ENCODE results near the gene CYP2E1.
"Not testable (repeated sequence)": the region's sequence is repeated elsewhere in the genome, so short reads cannot be mapped to it uniquely, and the experiment has no call there.

The CYP2E1 gene

DNA sequence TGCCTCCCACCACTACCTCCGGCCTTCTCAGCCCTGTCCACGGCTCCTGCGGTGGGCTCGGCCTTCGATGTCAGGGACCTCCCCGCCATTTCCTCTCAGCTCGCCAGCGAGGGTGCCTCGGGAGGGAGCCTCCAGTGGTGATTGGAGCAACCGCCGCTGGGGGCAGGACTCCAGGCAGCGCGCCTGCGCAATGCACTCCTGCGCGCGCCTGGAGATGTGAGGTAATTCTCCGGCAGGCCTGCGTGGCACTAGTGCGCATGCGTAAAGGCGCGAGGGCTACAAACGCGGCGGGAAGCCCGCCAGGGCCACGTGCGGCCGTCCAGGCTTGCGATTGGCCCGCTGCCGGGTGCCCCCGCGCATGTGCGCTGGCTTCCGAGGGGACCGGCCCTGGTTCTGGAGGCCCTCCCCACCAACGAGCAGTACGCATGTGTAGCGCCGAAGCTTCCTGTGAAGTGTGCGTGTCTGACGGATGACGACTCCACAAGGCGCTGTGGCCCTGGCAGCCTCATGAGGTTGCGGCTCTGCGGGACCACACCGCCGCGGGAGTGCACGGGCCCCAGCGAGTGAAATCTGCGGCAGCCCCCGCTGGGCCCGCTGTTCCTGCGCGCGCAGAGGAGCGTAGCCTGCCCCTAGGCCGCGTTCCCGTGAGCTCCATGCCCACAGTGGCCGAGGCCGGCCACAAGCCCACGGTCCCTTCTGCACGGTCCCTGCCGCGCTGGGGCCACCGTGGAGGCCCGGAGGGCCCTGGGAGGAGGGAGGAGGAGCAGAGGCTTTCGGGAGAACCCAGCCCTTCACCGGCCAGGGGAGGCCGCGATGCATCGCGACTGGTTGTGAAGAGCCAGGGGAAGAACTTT, 38.5 kb downstream of the CYP2E1 start, which contains the start of gene SYCE1:
Gene SYCE1, minus strand, starts transcription at position 143 of the 854 bp plus-strand sequence. Its CDS starts 54 bp downstream, at position 89.
- Histone ChIP-seq H3K27me3 (no peaks in the 10 kb centered on the region), H3K4me1 (no peaks in the 10 kb centered on the region), H3K4me3 (ENCODE audit: low read depth, low read length) (no peak within 1 kb of the TSS), H3K9me3 (no peaks in the 10 kb centered on the region), H3K36me3 (no peaks in the 10 kb centered on the region)
- no peak for DNase-seq
- TF ChIP-seq, protein P1, sequence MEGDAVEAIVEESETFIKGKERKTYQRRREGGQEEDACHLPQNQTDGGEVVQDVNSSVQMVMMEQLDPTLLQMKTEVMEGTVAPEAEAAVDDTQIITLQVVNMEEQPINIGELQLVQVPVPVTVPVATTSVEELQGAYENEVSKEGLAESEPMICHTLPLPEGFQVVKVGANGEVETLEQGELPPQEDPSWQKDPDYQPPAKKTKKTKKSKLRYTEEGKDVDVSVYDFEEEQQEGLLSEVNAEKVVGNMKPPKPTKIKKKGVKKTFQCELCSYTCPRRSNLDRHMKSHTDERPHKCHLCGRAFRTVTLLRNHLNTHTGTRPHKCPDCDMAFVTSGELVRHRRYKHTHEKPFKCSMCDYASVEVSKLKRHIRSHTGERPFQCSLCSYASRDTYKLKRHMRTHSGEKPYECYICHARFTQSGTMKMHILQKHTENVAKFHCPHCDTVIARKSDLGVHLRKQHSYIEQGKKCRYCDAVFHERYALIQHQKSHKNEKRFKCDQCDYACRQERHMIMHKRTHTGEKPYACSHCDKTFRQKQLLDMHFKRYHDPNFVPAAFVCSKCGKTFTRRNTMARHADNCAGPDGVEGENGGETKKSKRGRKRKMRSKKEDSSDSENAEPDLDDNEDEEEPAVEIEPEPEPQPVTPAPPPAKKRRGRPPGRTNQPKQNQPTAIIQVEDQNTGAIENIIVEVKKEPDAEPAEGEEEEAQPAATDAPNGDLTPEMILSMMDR (IDR thresholded peaks at IDR 0.05; ENCODE audit: low read depth, low read length): no peak

DNA sequence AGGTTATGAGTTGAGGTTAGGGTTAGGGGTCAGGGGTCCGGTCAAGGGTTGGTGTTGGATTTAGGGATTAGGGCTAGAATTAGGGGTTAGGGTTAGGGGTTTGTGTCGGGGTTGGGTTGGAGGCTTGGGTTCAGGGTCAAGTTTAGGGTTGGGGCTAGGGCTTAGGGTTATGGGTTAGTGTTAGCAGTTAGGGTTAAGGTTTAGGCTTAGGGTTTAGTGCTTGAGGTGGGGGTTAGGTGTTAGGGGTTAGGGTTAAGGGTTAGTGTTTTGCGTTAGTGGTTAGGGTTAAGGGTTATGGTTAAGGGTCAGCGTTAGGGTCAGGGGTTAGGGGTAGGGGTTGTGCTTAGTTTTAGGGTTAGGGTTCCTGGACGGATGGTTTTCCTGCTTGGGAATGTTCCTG, 40.0 kb downstream of the CYP2E1 start:
- no peaks in the 10 kb centered on the region for H3K4me1 ChIP-seq
- H3K9me3 ChIP-seq: no peaks in the 10 kb centered on the region
- TF ChIP-seq, protein P1 (IDR thresholded peaks at IDR 0.05; ENCODE audit: low read depth, low read length): no peak
- no peak overlapping the region for H3K4me3 ChIP-seq (ENCODE audit: low read depth, low read length)
- no peak for DNase-seq
- no peaks in the 10 kb centered on the region for H3K36me3 ChIP-seq
- no peaks in the 10 kb centered on the region for H3K27me3 ChIP-seq

DNA sequence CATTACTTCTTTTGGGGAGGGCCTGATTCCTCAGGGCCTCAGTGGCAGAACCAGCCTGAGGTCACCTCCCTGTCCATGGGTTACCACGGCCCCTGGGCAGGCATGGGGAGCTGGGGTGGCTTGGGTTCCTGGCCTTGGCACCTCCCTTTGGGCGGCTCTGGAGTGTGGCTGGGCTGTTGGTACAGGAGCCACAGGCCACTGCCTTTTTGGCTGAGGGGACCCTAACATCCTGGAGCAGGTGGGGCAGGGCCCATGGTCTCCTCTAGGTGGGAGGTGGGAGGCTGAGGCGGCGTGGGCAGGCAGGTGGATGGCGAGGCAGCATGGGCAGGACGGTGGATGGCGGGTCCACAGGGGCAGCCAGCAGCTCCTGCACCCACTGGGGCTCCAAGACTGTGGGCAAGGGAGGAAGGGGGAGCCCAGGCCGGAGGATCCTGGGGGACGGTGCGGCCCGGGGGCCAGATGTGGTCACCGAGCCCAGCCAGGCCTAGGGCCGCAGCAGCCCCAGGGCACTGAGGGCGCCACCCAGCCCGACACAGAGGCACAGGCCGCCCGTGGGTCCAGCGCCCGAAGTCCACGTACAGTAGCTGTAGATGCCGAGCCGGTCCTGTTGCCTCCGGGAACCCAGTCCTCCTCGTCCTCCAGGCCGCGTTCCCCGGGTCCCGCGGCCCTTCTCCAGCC, 40.6 kb downstream of the CYP2E1 start:
- Histone ChIP-seq H3K27me3 (no peaks in the 10 kb centered on the region), H3K4me3 (ENCODE audit: low read depth, low read length) (no peak overlapping the region), H3K9me3 (no peaks in the 10 kb centered on the region), H3K36me3 (no peaks in the 10 kb centered on the region), H3K4me1 (no peaks in the 10 kb centered on the region)
- TF ChIP-seq, protein P1 (IDR thresholded peaks at IDR 0.05; ENCODE audit: low read depth, low read length): no peak
- no peak for DNase-seq

DNA sequence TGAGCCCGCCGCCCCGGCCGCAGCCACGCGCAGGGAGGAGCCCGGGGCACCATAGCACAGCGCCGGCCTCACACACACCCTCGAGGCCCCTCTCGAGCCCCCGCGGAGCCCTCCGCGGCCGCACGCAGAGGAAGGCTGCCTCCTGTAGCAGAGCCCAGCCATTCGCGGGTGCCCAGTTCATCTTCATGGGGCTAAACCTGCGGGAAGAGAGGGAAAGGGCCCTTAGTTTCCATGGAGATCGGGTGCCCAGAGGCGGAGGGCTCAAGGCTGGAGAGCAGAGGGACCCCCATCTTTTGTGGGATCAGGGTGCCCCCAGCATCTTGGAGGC, 41.1 kb downstream of the CYP2E1 start:
- DNase-seq: no peak
- TF ChIP-seq, protein P1 (IDR thresholded peaks at IDR 0.05; ENCODE audit: low read depth, low read length): no peak
- Histone ChIP-seq H3K4me3 (ENCODE audit: low read depth, low read length) (no peak overlapping the region), H3K36me3 (no peaks in the 10 kb centered on the region), H3K4me1 (no peaks in the 10 kb centered on the region), H3K27me3 (no peaks in the 10 kb centered on the region), H3K9me3 (no peaks in the 10 kb centered on the region)

DNA sequence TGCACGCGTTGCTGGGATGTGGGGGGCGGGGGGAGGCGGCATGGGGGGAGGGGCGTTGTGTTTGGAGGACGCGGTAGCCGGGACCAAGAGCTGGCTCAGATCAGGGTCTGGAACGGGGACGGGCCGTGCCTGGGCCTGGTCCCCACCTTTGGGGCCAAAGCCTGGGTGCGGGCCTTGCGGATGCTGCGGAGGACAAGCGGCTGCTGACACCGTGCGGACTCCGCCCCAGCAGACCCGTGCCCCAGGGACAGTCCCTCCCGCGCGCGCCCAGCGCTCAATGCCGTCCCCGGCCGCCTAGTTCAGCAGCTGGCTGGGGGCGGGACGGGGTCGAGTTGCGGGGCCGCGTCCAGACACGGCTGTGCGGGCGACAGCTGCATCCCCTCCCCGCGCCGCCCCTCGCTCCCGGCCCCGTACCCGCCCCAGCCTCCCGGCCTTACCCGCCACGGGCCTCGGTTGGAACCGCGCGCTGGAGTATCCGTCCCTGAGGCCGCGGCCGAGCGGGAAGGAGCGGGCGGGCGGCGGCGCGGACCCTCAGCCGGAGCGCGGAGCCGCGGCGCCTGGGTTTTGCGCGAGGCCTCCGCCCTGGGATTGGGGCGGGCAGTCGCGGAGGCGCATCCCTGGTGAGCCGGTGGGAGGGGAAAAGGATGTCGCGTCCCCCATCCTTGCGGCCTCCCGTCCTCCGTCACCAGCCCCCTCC, 41.8 kb downstream of the CYP2E1 start:
- H3K4me1 ChIP-seq; H3K4me3 ChIP-seq (ENCODE audit: low read depth, low read length); H3K36me3 ChIP-seq; H3K27me3 ChIP-seq; H3K9me3 ChIP-seq; DNase-seq: not testable (repeated sequence)

DNA sequence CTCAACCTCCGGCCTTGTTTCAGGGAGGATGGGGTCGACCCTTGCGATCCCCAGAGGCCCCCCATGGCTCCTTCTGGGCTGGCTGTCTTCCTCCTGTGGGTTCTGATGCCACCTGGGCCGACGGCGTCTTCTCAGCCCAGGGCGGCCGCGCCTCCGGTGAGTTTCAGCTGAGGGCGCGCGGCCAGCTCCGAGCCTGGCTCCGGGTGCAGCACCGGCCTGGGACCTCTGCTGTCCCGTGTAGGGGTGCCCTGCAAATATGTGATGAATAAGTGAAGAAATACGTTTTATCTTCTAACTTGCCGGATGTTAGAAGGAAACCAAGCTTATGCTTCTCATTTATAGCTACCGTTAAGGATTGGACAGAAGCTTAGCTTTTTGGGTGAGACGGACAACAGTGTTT, 42.6 kb downstream of the CYP2E1 start:
- not testable (repeated sequence) for H3K27me3 ChIP-seq; H3K9me3 ChIP-seq; H3K4me3 ChIP-seq (ENCODE audit: low read depth, low read length); DNase-seq; H3K36me3 ChIP-seq; H3K4me1 ChIP-seq

DNA sequence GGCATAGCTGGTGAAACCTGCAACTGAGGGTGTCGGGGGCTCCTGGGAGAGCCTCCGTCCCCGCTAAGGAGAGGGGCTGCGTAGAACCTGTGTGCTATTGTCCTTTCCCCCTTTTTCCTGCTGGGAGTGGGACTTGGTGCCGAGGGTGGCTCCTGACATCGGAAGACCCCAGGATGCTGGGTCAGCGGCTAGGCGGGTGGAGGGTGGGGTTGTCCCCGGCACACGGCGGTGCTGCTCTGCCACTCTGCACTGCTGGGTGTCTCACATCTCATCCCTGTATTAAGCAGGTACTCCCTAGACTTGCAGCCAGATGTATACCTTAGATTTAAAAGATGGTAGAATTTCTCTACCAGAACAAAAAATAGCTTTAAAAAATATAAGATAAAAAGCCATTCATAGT, 44.9 kb downstream of the CYP2E1 start:
- H3K4me3 ChIP-seq (ENCODE audit: low read depth, low read length); H3K36me3 ChIP-seq; H3K9me3 ChIP-seq; H3K27me3 ChIP-seq; H3K4me1 ChIP-seq; DNase-seq: not testable (repeated sequence)

DNA sequence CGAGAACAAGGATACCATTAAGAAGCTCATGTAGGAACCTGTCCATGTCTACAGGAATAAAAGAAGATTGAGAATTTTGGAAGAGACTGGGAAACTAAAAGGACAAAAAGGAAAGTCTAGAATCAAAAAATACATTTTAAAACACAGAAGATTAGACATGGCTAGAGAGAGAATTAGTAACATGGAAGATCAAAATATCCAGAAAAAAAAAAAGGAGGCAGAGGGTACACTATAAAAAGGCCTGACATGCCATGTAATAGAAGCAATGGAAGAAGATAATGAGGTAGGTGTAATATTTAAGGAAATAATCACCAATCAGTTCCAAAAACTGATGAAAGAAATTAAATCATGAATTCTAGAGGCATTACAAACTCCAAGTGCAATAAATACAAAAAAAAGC, 46.3 kb downstream of the CYP2E1 start:
- not testable (repeated sequence) for H3K9me3 ChIP-seq; H3K4me1 ChIP-seq; H3K4me3 ChIP-seq (ENCODE audit: low read depth, low read length); H3K27me3 ChIP-seq; DNase-seq; H3K36me3 ChIP-seq

DNA sequence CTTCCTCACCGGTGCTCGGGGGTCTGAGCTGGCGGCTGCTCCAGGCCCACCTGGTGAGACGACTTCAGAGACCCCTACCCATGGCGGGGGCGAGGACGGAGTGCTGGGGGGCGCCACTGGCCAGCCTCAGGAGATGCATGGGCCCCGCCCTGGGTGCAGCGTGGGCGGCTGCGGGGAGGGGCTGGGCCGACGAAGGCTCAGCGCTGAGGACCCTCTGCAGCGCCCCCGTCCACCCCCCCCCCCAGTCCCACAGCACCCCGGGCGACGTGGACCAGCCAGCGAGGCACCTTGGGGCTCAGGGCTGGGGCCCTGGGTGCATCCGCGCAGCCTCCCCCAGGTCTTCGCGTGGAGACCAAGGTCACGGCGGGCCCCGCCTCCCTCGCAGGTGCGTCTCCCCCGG, 49.9 kb downstream of the CYP2E1 start:
- not testable (repeated sequence) for DNase-seq; H3K4me3 ChIP-seq (ENCODE audit: low read depth, low read length); H3K9me3 ChIP-seq

More for the DNA sequence above, 49.9 kb downstream of the CYP2E1 start:
- H3K27me3 ChIP-seq, H3K4me1 ChIP-seq, H3K36me3 ChIP-seq: not testable (repeated sequence)
